Measurements from ENCODE around the gene ZNF407.
"Not testable (repeated sequence)": the region's sequence is repeated elsewhere in the genome, so short reads cannot be mapped to it uniquely, and the experiment has no call there.

ZNF407 gene

DNA sequence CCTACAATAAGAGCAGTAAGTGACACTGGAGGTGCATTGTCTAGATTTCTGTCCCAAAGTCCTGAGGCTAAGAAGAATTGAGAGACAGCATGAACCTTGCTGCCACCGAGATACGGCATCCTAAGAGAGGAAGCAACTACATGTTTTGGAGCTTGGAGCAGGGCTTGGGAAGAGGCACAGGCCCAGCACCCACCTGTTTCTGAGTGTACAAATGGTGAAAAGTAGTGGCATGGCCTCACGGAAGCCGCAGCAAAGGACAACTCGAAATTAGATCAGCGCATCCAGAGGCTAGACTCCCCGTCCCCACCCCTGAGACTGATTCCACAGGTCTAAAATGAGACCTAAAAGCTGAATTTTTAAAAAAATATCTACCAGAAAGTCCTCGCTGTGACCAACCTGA is 483.8 kb downstream of the ZNF407 start:
- Mint-ChIP-seq H3K27ac (no peak overlapping the region), H3K4me3 (no peak overlapping the region), H3K9me3 (peaks cover 11% of the 10 kb centered on the region), H3K27me3 (peaks cover 6% of the 10 kb centered on the region), H3K4me1 (no peaks in the 10 kb centered on the region), H3K36me3 (peaks cover 5% of the 10 kb centered on the region)
- DNase-seq (ENCODE audit: low spot score in 2 of 2) (no peak), ATAC-seq (ENCODE audit: low read depth) (no peak)

DNA sequence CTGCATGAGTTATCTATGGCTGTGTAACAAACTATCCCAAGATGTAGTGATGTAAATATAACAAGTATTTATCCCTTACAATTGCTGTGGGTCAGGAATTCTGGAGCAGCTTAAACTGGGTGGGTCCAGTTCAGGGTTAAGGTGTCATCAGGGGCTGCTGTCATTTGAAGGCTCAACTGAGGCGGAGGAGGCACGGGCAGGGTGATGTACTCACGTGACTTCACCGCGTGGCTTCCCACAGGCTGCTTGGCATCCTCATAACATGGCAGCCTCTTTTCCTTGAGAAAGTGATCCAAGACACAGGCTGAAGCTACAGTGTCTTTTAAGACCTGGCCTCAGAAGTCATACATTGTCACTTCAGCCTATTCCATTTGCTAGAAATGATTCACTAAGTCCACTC is 485.5 kb downstream of the ZNF407 start:
- Mint-ChIP-seq H3K4me1 (no peaks in the 10 kb centered on the region), H3K9me3 (peaks cover 6% of the 10 kb centered on the region), H3K27ac (no peak overlapping the region), H3K4me3 (no peak overlapping the region), H3K36me3 (peaks cover 3% of the 10 kb centered on the region), H3K27me3 (peaks cover 6% of the 10 kb centered on the region)
- ATAC-seq (ENCODE audit: low read depth) (no peak), DNase-seq (ENCODE audit: low spot score in 2 of 2) (no peak)

DNA sequence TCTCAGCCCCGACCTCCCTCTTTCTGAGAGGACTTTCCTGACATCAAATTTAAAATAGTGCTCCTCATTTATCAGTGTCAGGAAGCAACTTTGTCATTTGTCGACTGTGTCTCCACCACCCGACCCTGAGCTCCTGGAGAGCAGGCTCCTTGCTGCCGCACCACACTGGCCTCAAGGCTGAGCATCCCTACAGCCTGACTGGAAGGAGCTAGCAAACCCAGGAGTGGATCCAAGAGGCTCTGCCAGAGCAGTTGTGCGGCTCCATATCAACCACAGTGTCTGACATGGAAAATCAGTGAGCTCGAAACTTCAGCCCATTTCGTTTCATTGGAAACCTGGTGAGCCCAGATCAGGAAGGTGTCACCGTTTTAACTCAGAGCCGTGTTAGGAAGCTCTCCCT is 486.1 kb downstream of the ZNF407 start:
- H3K27me3 Mint-ChIP-seq = peaks cover 6% of the 10 kb centered on the region
- H3K4me1 Mint-ChIP-seq = no peaks in the 10 kb centered on the region
- H3K9me3 Mint-ChIP-seq = peaks cover 4% of the 10 kb centered on the region
- H3K36me3 Mint-ChIP-seq = peaks cover 2% of the 10 kb centered on the region
- DNase-seq (ENCODE audit: low spot score in 2 of 2) (no peak), ATAC-seq (ENCODE audit: low read depth) (no peak)
- no peak overlapping the region for H3K27ac Mint-ChIP-seq
- H3K4me3 Mint-ChIP-seq = no peak overlapping the region

DNA sequence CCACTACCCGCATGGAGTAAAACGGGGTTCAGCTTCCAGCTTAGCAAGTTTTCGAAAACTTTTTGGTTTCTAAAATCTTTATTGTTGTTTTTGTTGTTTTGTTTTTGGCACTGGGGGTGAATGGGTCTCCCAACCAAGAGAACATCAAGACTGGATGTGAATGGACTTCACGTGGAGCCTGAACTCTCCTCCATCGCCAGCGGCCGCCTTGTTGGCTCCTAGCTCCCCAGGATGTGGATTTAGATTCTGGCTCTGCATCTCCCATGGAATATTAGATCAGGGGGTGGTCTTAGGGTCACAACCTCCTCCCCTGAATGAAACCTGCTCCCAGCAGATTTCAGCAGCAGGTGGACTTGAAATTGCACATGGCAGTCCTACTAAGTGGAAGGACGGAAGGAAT is 488.0 kb downstream of the ZNF407 start:
- H3K27me3 Mint-ChIP-seq; H3K4me1 Mint-ChIP-seq; H3K4me3 Mint-ChIP-seq; ATAC-seq (ENCODE audit: low read depth); DNase-seq (ENCODE audit: low spot score in 2 of 2); H3K36me3 Mint-ChIP-seq; H3K9me3 Mint-ChIP-seq; H3K27ac Mint-ChIP-seq: not testable (repeated sequence)

DNA sequence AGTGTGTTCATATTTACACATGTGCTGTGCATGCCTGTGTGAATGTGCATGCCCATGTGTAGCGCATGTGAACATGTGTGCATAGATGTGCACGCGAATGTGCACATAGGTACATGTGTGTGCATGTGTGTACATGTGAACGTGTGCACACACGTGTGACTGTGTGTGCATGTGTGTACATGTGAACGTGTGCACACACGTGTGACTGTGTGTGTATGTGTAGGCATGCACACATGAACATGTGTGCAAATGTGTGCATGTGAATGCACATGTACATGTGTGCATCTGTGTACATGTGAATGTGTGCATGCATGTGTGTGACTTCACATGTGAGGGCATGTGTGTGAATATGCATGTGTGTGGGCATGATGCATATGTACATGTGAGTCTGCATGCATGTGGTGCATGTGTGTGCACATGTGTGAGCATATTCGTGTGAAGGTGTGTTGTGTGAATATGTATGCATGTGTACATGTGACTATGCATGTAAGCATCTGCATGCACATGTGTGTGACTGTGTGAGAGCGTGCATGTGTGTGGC is 488.9 kb downstream of the ZNF407 start:
- DNase-seq (ENCODE audit: low spot score in 2 of 2) = no peak
- Mint-ChIP-seq H3K4me1 (no peaks in the 10 kb centered on the region), H3K4me3 (no peak overlapping the region), H3K27me3 (peaks cover 6% of the 10 kb centered on the region), H3K9me3 (no peaks in the 10 kb centered on the region), H3K36me3 (no peaks in the 10 kb centered on the region), H3K27ac (no peak overlapping the region)
- no peak for ATAC-seq (ENCODE audit: low read depth)

DNA sequence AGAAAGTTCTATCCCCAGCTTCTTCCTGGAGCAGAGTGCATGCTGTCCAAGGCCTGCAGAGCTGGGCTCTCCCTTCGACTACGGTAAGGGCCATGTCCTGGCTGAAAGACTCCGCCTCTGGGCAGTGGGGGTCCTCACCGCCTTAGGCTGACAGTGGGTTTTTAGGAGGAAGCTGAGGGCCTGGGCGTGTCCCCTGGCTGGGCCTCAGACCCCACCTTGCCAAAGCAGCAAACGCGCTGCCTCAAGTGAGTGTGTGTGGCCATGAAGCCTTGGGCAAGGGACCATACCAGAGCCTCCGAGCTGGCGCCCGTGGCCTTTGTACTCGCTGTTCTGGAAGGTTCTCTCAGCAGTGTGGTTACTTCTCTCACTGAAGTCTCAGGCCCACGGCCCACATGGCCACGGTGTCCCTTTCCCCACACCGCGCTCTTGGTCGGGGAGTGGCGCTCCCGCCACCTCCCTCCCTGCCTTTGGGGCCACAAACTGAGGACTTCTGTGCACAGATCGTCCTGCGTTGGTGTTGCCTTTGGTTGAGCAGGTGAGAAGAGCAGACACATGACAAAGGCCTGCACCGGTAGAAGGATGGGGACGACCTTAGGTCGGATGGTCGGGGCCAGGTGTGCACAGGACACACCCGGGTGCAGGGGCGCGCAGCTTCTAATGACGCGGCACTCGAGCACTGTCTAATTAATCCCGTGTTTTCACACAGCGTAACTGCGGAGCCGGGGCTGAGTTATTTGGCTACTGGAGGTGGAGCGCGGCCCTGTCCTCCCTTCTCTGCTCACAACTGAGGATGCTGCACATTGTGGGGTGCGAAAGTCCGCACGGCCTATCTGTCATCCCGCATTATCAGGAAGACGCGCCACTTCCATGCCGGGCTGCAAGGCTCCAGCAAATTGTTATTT is 489.7 kb downstream of the ZNF407 start:
- ATAC-seq (ENCODE audit: low read depth) = no peak
- H3K27ac Mint-ChIP-seq = no peak overlapping the region
- H3K4me1 Mint-ChIP-seq = no peaks in the 10 kb centered on the region
- H3K27me3 Mint-ChIP-seq = peaks cover 3% of the 10 kb centered on the region
- no peaks in the 10 kb centered on the region for H3K9me3 Mint-ChIP-seq
- no peak overlapping the region for H3K4me3 Mint-ChIP-seq
- no peaks in the 10 kb centered on the region for H3K36me3 Mint-ChIP-seq
- no peak for DNase-seq (ENCODE audit: low spot score in 2 of 2)

DNA sequence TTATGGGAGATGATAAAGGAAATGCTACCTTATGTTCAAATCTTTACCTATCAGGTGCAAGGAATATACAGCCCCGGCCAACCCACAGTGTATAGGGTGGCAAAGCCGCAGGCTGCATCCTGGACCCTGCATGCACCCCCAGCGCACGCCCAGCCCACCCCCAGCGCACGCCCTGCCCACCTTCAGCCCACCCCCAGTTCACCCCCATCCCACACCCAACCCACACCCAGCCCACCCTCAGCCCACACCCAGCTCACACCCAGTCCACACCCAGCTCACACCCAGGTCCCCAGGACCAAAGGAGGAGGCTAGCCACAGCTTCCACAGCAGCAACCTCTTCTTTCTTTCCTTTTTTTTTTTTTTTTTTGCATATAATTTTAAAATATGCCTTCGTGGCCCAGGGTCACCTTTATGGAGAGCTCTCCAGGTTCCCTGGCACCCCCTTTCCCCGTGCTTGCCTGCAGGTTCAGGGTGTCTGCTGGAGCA is 490.4 kb downstream of the ZNF407 start:
- Mint-ChIP-seq H3K4me1 (no peaks in the 10 kb centered on the region), H3K27me3 (no peaks in the 10 kb centered on the region), H3K4me3 (no peak overlapping the region), H3K27ac (no peak overlapping the region), H3K36me3 (no peaks in the 10 kb centered on the region), H3K9me3 (no peaks in the 10 kb centered on the region)
- ATAC-seq (ENCODE audit: low read depth) (no peak), DNase-seq (ENCODE audit: low spot score in 2 of 2) (no peak)

DNA sequence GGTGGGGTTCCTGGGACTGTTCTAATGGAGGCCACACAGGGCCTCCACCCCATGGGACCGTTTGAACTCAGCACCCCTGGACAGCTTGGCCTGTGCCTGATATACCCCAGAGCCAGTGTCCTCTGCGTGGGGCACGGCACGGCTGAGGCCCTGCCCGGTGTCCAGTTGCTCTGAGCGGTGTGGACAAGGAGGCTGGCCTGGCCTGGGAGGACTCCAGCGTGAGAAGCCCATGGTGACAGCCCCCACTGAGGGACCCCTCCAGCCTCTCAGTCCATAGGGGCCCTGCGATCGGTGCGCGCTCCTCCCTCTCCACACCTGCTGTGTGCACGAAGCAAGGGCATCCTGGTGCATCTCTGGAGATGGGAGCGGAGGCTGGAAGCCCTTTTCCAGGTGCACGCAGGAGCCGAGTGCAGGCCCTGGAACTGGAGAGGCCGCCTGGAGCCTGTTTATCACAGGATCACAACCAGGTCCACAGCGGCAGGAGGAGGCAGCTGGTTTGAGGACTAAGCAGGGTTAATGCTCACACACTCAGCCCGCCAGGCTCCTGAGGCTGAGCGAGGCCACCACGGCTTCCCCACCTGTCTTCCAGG is 491.0 kb downstream of the ZNF407 start:
- H3K4me1 Mint-ChIP-seq = no peaks in the 10 kb centered on the region
- H3K27ac Mint-ChIP-seq = no peak overlapping the region
- no peaks in the 10 kb centered on the region for H3K27me3 Mint-ChIP-seq
- H3K9me3 Mint-ChIP-seq = no peaks in the 10 kb centered on the region
- no peaks in the 10 kb centered on the region for H3K36me3 Mint-ChIP-seq
- no peak overlapping the region for H3K4me3 Mint-ChIP-seq
- ATAC-seq (ENCODE audit: low read depth) (no peak), DNase-seq (ENCODE audit: low spot score in 2 of 2) (no peak)

DNA sequence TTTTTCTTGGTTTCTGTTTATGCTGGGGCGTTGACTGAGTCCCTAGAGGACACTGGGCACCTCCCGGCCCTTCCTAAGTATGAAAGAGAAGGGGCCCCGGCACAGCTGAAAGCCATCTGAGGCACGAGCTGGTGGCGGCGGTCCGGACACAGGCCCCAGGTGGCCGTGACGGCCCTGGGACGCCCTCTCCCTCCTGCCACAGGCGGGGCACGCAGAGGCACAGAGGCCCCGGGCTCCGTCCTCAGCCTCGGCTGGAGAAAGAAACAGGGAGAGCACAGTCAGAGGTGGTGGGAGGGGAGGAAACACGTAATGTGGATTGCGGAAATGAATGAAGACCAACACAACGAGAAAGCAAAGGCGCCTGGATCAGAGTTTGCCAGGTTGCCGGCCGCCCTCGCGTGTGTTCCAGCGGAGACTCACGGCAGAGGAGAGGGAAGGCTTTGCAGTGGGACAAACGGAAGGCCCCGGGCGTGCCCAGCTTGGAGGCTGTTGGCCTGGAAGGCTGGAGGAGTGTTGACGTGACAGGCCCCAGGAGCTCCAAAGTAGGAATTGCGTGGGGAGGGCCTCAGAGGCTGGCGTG is 492.2 kb downstream of the ZNF407 start:
- no peak for DNase-seq (ENCODE audit: low spot score in 2 of 2)
- Mint-ChIP-seq H3K9me3 (no peaks in the 10 kb centered on the region), H3K36me3 (no peaks in the 10 kb centered on the region), H3K27ac (no peak overlapping the region), H3K27me3 (no peaks in the 10 kb centered on the region), H3K4me1 (no peaks in the 10 kb centered on the region), H3K4me3 (no peak overlapping the region)
- ATAC-seq (ENCODE audit: low read depth) = no peak

DNA sequence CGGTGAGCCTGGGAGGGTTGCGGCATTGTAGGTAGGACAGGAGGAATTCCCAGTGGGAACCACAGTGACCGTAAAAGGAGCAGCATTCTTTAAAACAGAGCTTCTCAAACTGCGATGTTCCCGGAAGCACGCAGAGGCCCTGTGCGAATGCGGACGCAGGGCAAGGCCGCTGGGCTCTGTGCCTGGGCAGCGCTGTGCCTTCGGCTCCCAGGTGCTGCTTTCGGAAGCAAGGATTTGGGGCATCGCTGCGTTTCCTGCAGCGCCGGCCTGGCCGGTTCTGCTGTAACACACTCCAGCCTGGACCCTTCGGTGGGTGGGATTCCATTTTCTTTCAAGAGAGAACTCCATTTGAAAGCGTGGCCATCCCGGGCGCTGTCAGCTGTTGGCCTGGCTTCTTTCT is 492.7 kb downstream of the ZNF407 start:
- Mint-ChIP-seq H3K4me3 (no peak overlapping the region), H3K9me3 (peaks cover 1% of the 10 kb centered on the region), H3K27me3 (no peaks in the 10 kb centered on the region), H3K4me1 (no peaks in the 10 kb centered on the region), H3K36me3 (no peaks in the 10 kb centered on the region), H3K27ac (no peak overlapping the region)
- DNase-seq (ENCODE audit: low spot score in 2 of 2) (no peak), ATAC-seq (ENCODE audit: low read depth) (no peak)

DNA sequence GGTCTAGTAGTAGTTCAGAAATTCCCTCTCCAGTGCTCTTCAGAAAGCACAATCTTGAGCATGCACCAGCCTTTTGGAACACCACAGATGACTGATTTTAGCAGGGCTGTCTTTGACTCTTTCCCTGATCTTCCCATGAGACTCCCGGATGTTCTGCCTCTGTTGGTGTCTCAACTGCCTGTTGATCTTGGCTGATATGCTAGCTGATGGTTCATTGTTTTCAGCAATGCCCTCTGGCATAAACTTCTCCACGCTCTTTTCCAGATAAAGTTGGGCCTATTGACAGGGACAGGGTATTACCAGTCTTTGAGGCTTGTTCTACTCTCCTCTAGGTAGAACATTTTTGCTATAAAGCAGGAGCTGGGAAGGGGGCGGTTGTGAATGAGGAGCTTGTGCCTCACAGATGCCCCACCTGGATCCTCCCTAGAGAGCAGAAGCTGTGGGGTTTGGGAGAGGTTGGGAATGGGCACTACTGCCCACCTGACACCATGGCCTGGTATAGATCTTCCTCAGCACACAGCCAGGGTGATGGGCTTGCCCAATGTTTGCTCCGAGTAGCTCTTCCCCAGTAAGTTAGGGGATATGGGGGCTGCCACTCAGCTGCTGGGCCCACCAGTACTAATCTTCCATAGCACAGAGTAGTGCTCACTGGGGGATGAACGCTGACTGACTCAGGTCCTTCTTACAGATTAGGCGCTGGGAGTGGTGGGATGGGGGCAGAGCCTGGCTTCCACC is 500.0 kb downstream of the ZNF407 start:
- no peak for ATAC-seq (ENCODE audit: low read depth)
- no peak for DNase-seq (ENCODE audit: low spot score in 2 of 2)
- Mint-ChIP-seq H3K4me3 (no peak overlapping the region), H3K4me1 (no peaks in the 10 kb centered on the region), H3K36me3 (peaks cover 7% of the 10 kb centered on the region), H3K27me3 (peaks cover 14% of the 10 kb centered on the region), H3K27ac (no peak overlapping the region), H3K9me3 (peaks cover 14% of the 10 kb centered on the region)

DNA sequence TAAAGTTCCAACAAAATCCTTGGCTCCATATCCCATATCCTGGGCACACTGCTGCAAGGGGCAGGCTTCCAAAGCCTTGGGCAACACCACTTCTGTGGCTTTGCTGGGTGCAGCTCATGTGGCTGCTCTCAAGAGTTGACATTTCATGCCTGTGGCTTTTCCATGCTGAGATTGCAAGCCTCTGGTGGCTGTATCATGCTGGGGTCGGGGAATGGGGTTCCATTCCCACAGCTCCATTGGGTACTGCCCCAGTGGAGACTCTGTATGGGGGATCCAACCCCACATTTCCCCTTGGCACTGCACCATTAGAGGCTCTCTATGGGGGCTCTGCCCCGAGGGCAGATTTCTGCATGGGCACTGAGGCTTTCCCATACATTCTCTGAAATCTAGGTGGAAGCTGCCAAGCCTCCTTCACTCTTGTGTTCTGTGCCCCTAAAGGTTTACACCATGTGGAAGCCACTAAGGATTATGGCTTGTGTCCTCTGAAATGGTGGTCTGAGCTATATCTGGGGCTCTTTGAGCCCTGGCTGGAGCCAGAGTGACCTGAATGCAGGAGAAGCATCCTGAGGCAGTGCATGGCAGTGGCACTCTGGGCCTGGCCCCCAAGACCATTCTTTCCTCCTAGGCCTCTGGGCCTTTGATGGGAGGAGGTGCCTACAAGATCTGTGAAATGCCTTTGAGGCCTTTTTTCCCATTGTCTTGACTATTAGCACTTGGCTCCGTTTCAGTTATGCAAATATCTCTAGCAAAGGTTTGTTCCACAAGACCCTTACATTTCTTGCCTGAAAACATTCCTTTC is 503.4 kb downstream of the ZNF407 start:
- DNase-seq (ENCODE audit: low spot score in 2 of 2) (no peak), ATAC-seq (ENCODE audit: low read depth) (no peak)
- Mint-ChIP-seq H3K4me3 (no peak overlapping the region), H3K27me3 (peaks cover 13% of the 10 kb centered on the region), H3K36me3 (peaks cover 5% of the 10 kb centered on the region), H3K9me3 (peaks cover 10% of the 10 kb centered on the region), H3K27ac (no peak overlapping the region), H3K4me1 (no peaks in the 10 kb centered on the region)

DNA sequence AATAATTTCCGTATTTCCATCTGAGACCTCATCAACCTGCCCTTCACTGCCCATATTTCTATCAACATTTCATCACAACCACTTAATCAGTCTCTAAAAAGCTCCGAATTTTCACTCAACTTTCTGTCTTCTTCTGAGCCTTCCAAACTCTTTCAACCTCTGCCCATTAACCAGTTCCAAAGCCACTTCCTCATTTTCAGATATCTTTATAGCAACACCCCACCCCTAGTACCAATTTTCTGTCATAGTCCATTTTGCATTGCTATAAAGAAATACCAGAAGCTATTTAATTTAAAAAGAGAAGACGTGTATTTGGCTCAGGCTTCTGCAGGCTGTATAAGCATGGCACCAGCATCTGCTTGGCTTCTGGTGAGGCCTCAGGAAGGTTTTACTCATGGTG is 504.2 kb downstream of the ZNF407 start:
- H3K27me3 Mint-ChIP-seq = peaks cover 13% of the 10 kb centered on the region
- H3K36me3 Mint-ChIP-seq = peaks cover 5% of the 10 kb centered on the region
- no peak for DNase-seq (ENCODE audit: low spot score in 2 of 2)
- H3K27ac Mint-ChIP-seq = no peak overlapping the region
- peaks cover 10% of the 10 kb centered on the region for H3K9me3 Mint-ChIP-seq
- no peak overlapping the region for H3K4me3 Mint-ChIP-seq
- ATAC-seq (ENCODE audit: low read depth) = no peak
- H3K4me1 Mint-ChIP-seq = no peaks in the 10 kb centered on the region

Measured in memory B cell (primary cell).